ENCODE measurements around the gene ERN2.
"Not testable (repeated sequence)": the region's sequence is repeated elsewhere in the genome, so short reads cannot be mapped to it uniquely, and the experiment has no call there.

The ERN2 gene

GRCh38 chr16:23712976-23713375, at the start of gene ERN2:
ERN2 (minus strand) TSS chr16:23713222; CDS start chr16:23713187, 35 bp downstream.
- DNase-seq: no peak

- DNase-seq: no peak
Observed at GRCh38 chr16:23757937-23758619, 45.1 kb upstream of the ERN2 start.

- DNase-seq: no peak
Observed at GRCh38 chr16:23757116-23757515, 44.1 kb upstream of the ERN2 start.

GRCh38 chr16:23755484-23755809, 42.4 kb upstream of the ERN2 start:
- DNase-seq: no peak

GRCh38 chr16:23754594-23755483, 41.8 kb upstream of the ERN2 start, which contains the start of gene CHP2:
CHP2 (plus strand) TSS chr16:23755026; CDS start chr16:23755050, 24 bp downstream.
- DNase-seq: peak in 5 of 58 donors; percentile 2 to 34 (median 4)

- DNase-seq: no peak
Observed at GRCh38 chr16:23753908-23754593, 41.0 kb upstream of the ERN2 start.

GRCh38 chr16:23751053-23751452, 38.0 kb upstream of the ERN2 start:
- DNase-seq: not testable (repeated sequence)

- DNase-seq: no peak
Observed at GRCh38 chr16:23748630-23749029, 35.6 kb upstream of the ERN2 start.

- DNase-seq: no peak
Observed at GRCh38 chr16:23745263-23745662, 32.2 kb upstream of the ERN2 start.

- no peak for DNase-seq
Observed at GRCh38 chr16:23742766-23743165, 29.7 kb upstream of the ERN2 start.

- DNase-seq: no peak
Observed at GRCh38 chr16:23741675-23742303, 28.8 kb upstream of the ERN2 start.

GRCh38 chr16:23739516-23739915, 26.5 kb upstream of the ERN2 start:
- no peak for DNase-seq

- DNase-seq: not testable (repeated sequence)
Observed at GRCh38 chr16:23737423-23738028, 24.5 kb upstream of the ERN2 start.

GRCh38 chr16:23734176-23734893, 21.3 kb upstream of the ERN2 start:
- DNase-seq: peak in 1 of 58 donors; percentile 1

- DNase-seq: no peak
Observed at GRCh38 chr16:23729503-23730424, 16.7 kb upstream of the ERN2 start.

GRCh38 chr16:23728112-23728477, 15.1 kb upstream of the ERN2 start:
- no peak for DNase-seq

- DNase-seq: peak in 1 of 58 donors; percentile 26
Observed at GRCh38 chr16:23726710-23727109, 13.7 kb upstream of the ERN2 start.

- no peak for DNase-seq
Observed at GRCh38 chr16:23724785-23725131, 11.7 kb upstream of the ERN2 start.

- no peak for DNase-seq
Observed at GRCh38 chr16:23724096-23724784, 11.2 kb upstream of the ERN2 start.

All from anterior cingulate cortex (tissue), 58 donors.